ENCODE data around the gene SLC16A13. TPM values are rescaled to one million over a fixed set of nuclear protein-coding genes. Genes with fewer than 3 reads are reported as not detected.

SLC16A13 gene
- total RNA-seq, 2 donors from 2014 or later, result 0.56 TPM; not detected in 1

GRCh38 chr17:7056386-7056785, 20.6 kb downstream of the SLC16A13 start:
- Histone ChIP-seq H3K27me3 (replicated peaks; ENCODE audit: insufficient read depth) (no peaks in the 10 kb centered on the region), H3K27ac (no peak overlapping the region), H3K9me3 (no peaks in the 10 kb centered on the region), H3K36me3 (no peaks in the 10 kb centered on the region), H3K4me3 (no peak overlapping the region), H3K4me1 (ENCODE audit: control insufficient read depth in 1 of 2, low read depth in 2 of 2) (no peaks in the 10 kb centered on the region)
- no peak for TF ChIP-seq CTCF (IDR thresholded peaks at IDR 0.05)
- DNase-seq (ENCODE audit: low spot score) (no peak), ATAC-seq (ENCODE audit: insufficient number of reproducible peaks, low FRiP score, low read depth) (no peak)

- DNase-seq (ENCODE audit: low spot score), result no peak
- Histone ChIP-seq H3K9me3 (no peaks in the 10 kb centered on the region), H3K36me3 (no peaks in the 10 kb centered on the region), H3K27me3 (replicated peaks; ENCODE audit: insufficient read depth) (no peaks in the 10 kb centered on the region), H3K27ac (no peak overlapping the region), H3K4me3 (no peak overlapping the region), H3K4me1 (ENCODE audit: control insufficient read depth in 1 of 2, low read depth in 2 of 2) (no peaks in the 10 kb centered on the region)
- TF ChIP-seq CTCF (IDR thresholded peaks at IDR 0.05), result no peak
- ATAC-seq (ENCODE audit: insufficient number of reproducible peaks, low FRiP score, low read depth), result no peak
Observed at GRCh38 chr17:7058831-7059447, 23.1 kb downstream of the SLC16A13 start.

- no peak for TF ChIP-seq CTCF (IDR thresholded peaks at IDR 0.05)
- no peaks in the 10 kb centered on the region for H3K36me3 ChIP-seq
- H3K9me3 ChIP-seq, result no peaks in the 10 kb centered on the region
- H3K27ac ChIP-seq, result no peak overlapping the region
- H3K27me3 ChIP-seq (replicated peaks; ENCODE audit: insufficient read depth), result no peaks in the 10 kb centered on the region
- ATAC-seq (ENCODE audit: insufficient number of reproducible peaks, low FRiP score, low read depth) (no peak), DNase-seq (ENCODE audit: low spot score) (no peak)
- H3K4me3 ChIP-seq, result no peak overlapping the region
- H3K4me1 ChIP-seq (ENCODE audit: control insufficient read depth in 1 of 2, low read depth in 2 of 2), result no peaks in the 10 kb centered on the region
Observed at GRCh38 chr17:7060165-7060891, 24.5 kb downstream of the SLC16A13 start.

GRCh38 chr17:7063518-7064094, 27.8 kb downstream of the SLC16A13 start:
- no peak for TF ChIP-seq CTCF (IDR thresholded peaks at IDR 0.05)
- Histone ChIP-seq H3K4me3 (no peak overlapping the region), H3K27ac (no peak overlapping the region)

GRCh38 chr17:7064261-7064660, 28.4 kb downstream of the SLC16A13 start:
- no peaks in the 10 kb centered on the region for H3K4me1 ChIP-seq (ENCODE audit: control insufficient read depth in 1 of 2, low read depth in 2 of 2)
- no peak for DNase-seq (ENCODE audit: low spot score)
- no peak overlapping the region for H3K27ac ChIP-seq
- ATAC-seq (ENCODE audit: insufficient number of reproducible peaks, low FRiP score, low read depth), result no peak
- H3K4me3 ChIP-seq, result no peak overlapping the region
- no peaks in the 10 kb centered on the region for H3K27me3 ChIP-seq (replicated peaks; ENCODE audit: insufficient read depth)
- no peak for TF ChIP-seq CTCF (IDR thresholded peaks at IDR 0.05)
- H3K36me3 ChIP-seq, result no peaks in the 10 kb centered on the region
- H3K9me3 ChIP-seq, result peaks cover 12% of the 10 kb centered on the region

More at GRCh38 chr17:7063518-7064094, 27.8 kb downstream of the SLC16A13 start:
- H3K36me3 ChIP-seq, result no peaks in the 10 kb centered on the region
- H3K9me3 ChIP-seq, result peaks cover 12% of the 10 kb centered on the region
- H3K27me3 ChIP-seq (replicated peaks; ENCODE audit: insufficient read depth), result no peaks in the 10 kb centered on the region
- no peak for DNase-seq (ENCODE audit: low spot score)
- no peaks in the 10 kb centered on the region for H3K4me1 ChIP-seq (ENCODE audit: control insufficient read depth in 1 of 2, low read depth in 2 of 2)
- no peak for ATAC-seq (ENCODE audit: insufficient number of reproducible peaks, low FRiP score, low read depth)

Measured in thoracic aorta (tissue), 2 donors.